ENCODE data around the gene DUSP22.

- TF ChIP-seq CTCF (IDR thresholded peaks at IDR 0.05 in 2 of 3, conservative IDR thresholded peaks at IDR 0.05 in 1 of 3; ENCODE audit: borderline replicate concordance in 1 of 3, insufficient read depth in 1 of 3, low read depth in 2 of 3, low read length in 2 of 3) (no peak), POLR2AphosphoS5 (IDR thresholded peaks at IDR 0.05; ENCODE audit: low read depth, low read length) (no peak)
Measured at GRCh38 chr6:383856-384255, 91.6 kb downstream of the DUSP22 start.
